ENCODE data around the gene OTUB1.

Gene OTUB1

DNA sequence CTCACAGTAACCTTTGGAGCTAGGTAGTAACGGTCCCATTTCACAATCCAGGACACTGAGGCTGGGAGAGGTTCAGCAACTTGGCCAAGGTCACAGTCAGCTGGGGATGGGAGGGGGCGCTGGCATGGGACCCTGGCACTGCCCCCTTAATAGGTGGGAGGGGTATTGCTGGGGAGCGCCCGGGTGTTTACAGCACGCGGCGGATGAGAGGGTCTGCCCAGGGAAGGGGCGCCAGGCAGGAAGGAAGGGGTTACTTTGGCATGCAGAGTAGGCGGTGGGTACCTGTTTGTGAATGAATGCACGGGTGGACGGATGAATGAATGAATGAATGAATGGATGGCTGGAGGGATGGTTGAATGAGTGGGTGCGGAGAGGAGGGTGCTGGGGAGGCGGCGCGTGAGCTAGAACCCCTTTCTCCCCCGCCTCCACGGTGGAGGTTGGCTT, 48.9 kb downstream of the OTUB1 start:
- H3K4me1 ChIP-seq (ENCODE audit: control insufficient read depth in 2 of 2, insufficient read depth in 1 of 2, low read depth in 1 of 2, low read length in 2 of 2) = peaks cover 12 to 27% of the 10 kb centered on the region in 2 donors
- H3K9me3 ChIP-seq (replicated peaks in 1 of 2; ENCODE audit: control insufficient read depth in 2 of 2, insufficient read depth in 1 of 2, low read depth in 1 of 2, low read length in 2 of 2) = no peaks in the 10 kb centered on the region
- DNase-seq (ENCODE audit: low spot score) = no peak
- H3K23ac ChIP-seq (ENCODE audit: low read depth, low read length, poor library complexity) = no peak overlapping the region
- no peak overlapping the region for H3K27ac ChIP-seq (replicated peaks; ENCODE audit: low read length)
- no CpG with 5 or more reads among the region's 17 CpGs for WGBS, 2 donors (ENCODE audit: extremely low coverage in 2 of 2, insufficient read length in 2 of 2, insufficient replicate concordance in 1 of 2)
- H2BK120ac ChIP-seq (ENCODE audit: low read depth, low read length) = no peak overlapping the region
- H3K18ac ChIP-seq (ENCODE audit: low read length) = peak overlapping the region; percentile 87
- H3K4me3 ChIP-seq (ENCODE audit: low read length in 2 of 2) = peak overlapping the region; percentile 49 to 66
- H3K4ac ChIP-seq (ENCODE audit: low read length) = peak overlapping the region; percentile 76
- H4K91ac ChIP-seq (ENCODE audit: low read depth, low read length, poor library complexity) = no peak overlapping the region
- no peaks in the 10 kb centered on the region for H3K79me1 ChIP-seq (ENCODE audit: low read depth, low read length)
- peak overlapping the region; percentile 47 for H2BK12ac ChIP-seq (ENCODE audit: low read length)
- H3K14ac ChIP-seq (ENCODE audit: low read length) = no peak overlapping the region
- no peaks in the 10 kb centered on the region for H3K36me3 ChIP-seq (replicated peaks in 1 of 2; ENCODE audit: control insufficient read depth in 2 of 2, insufficient read depth in 2 of 2, low read length in 2 of 2)
- H3K27me3 ChIP-seq (ENCODE audit: control insufficient read depth in 3 of 3, insufficient read depth in 3 of 3, low read depth in 1 of 3, low read length in 3 of 3) = peaks cover 11 to 58% (median 36%) of the 10 kb centered on the region in 3 experiments
- H2AK5ac ChIP-seq (ENCODE audit: low read depth, low read length) = peak overlapping the region; percentile 79
- peak overlapping the region; percentile 35 for H2BK5ac ChIP-seq (ENCODE audit: low read length)
- peak overlapping the region; percentile 31 for H3K4me2 ChIP-seq (ENCODE audit: insufficient read depth, low read length, poor library complexity, severe bottlenecking)
- no peak overlapping the region for H2AFZ ChIP-seq (ENCODE audit: low read length)
- H3K9ac ChIP-seq (ENCODE audit: low read depth, low read length, poor library complexity) = peak overlapping the region; percentile 21
- H2BK15ac ChIP-seq (ENCODE audit: low read length) = peak overlapping the region; percentile 21
- H4K8ac ChIP-seq (ENCODE audit: low read depth, low read length) = peak overlapping the region; percentile 48

GRCh38 chr11:64035576-64035975, 49.3 kb downstream of the OTUB1 start, which contains the start of gene FLRT1:
TSS of gene FLRT1 (plus strand) at chr11:64035931. CDS start at chr11:64116268, 80,337 bp downstream.
- WGBS, 2 donors (ENCODE audit: extremely low coverage in 2 of 2, insufficient read length in 2 of 2, insufficient replicate concordance in 1 of 2) = no CpG with 5 or more reads among the region's 64 CpGs
- Histone ChIP-seq H3K23ac (ENCODE audit: low read depth, low read length, poor library complexity) (peak within 1 kb of the TSS; percentile 65), H3K27ac (replicated peaks; ENCODE audit: low read length) (no peak within 1 kb of the TSS), H3K14ac (ENCODE audit: low read length) (peak within 1 kb of the TSS; percentile 38), H4K8ac (ENCODE audit: low read depth, low read length) (peak within 1 kb of the TSS; percentile 48), H3K36me3 (replicated peaks in 1 of 2; ENCODE audit: control insufficient read depth in 2 of 2, insufficient read depth in 2 of 2, low read length in 2 of 2) (no peaks in the 10 kb centered on the region), H3K9me3 (replicated peaks in 1 of 2; ENCODE audit: control insufficient read depth in 2 of 2, insufficient read depth in 1 of 2, low read depth in 1 of 2, low read length in 2 of 2) (no peaks in the 10 kb centered on the region), H3K4ac (ENCODE audit: low read length) (peak within 1 kb of the TSS; percentile 76), H3K27me3 (ENCODE audit: control insufficient read depth in 3 of 3, insufficient read depth in 3 of 3, low read depth in 1 of 3, low read length in 3 of 3) (peaks cover 11 to 58% (median 36%) of the 10 kb centered on the region in 3 experiments), H2BK15ac (ENCODE audit: low read length) (peak within 1 kb of the TSS; percentile 93), H2BK120ac (ENCODE audit: low read depth, low read length) (peak within 1 kb of the TSS; percentile 61), H3K4me1 (ENCODE audit: control insufficient read depth in 2 of 2, insufficient read depth in 1 of 2, low read depth in 1 of 2, low read length in 2 of 2) (peaks cover 10 to 27% of the 10 kb centered on the region in 2 donors), H3K18ac (ENCODE audit: low read length) (peak within 1 kb of the TSS; percentile 90), H4K91ac (ENCODE audit: low read depth, low read length, poor library complexity) (no peak within 1 kb of the TSS), H3K4me2 (ENCODE audit: insufficient read depth, low read length, poor library complexity, severe bottlenecking) (peak within 1 kb of the TSS; percentile 99), H2BK12ac (ENCODE audit: low read length) (peak within 1 kb of the TSS; percentile 73), H2AK5ac (ENCODE audit: low read depth, low read length) (peak within 1 kb of the TSS; percentile 96), H3K9ac (ENCODE audit: low read depth, low read length, poor library complexity) (peak within 1 kb of the TSS; percentile 84), H3K4me3 (ENCODE audit: low read length in 2 of 2) (peak within 1 kb of the TSS; percentile 49 to 75), H3K79me1 (ENCODE audit: low read depth, low read length) (no peaks in the 10 kb centered on the region), H2BK5ac (ENCODE audit: low read length) (peak within 1 kb of the TSS; percentile 75), H2AFZ (ENCODE audit: low read length) (peak within 1 kb of the TSS; percentile 88)
- DNase-seq (ENCODE audit: low spot score) = no peak

DNA sequence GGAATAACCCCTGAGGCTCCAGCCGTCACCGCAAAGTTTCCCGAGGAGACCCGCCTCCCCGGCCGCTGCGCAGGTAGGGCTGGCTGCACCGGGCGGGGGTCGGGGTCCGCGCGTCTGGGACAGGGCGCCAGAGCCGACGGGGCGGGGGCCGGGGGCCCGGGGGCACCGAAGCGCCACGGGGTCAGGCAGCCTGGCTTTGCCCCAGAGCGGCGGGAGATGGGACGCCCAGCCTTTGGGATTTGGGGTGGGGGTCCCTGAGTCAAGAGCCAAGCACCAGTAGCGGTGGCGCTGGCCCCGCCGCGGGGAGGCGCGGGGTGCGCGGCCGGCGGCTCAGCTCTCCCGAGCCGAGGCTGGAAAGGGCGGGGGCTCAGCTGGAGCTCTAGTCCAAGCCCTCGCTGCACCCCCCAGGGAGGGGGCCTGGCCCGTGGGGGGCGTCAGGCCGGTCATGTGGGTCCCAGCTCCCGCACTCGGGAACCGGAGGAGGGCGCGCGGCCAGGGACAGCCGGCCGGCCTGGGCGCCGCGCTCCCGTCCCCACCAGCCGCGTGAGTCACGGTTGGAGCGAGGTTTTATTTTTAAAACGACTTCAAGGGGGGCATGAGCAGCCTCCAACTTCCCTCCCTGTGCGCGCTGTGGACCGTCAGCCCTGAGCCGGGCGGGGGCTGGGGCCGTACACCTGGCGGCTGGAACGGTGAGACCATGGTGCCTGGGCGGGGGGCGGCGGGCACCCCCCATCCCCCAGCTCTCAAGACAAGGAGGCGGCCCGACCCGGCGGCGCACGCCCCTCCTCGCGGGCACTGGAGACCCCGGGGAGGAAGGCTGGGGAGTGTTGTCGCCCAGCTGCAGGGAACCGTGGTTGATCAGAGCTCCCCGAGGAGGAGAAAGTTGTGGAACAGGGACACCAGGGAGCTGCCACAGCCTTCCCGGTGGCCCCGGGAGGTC, 50.1 kb downstream of the OTUB1 start:
- Histone ChIP-seq H3K4me3 (ENCODE audit: low read length in 2 of 2) (peak overlapping the region; percentile 49 to 75), H3K79me1 (ENCODE audit: low read depth, low read length) (no peaks in the 10 kb centered on the region), H2BK5ac (ENCODE audit: low read length) (peak overlapping the region; percentile 75), H3K27me3 (ENCODE audit: control insufficient read depth in 3 of 3, insufficient read depth in 3 of 3, low read depth in 1 of 3, low read length in 3 of 3) (peaks cover 11 to 58% (median 36%) of the 10 kb centered on the region in 3 experiments), H2BK12ac (ENCODE audit: low read length) (peak overlapping the region; percentile 73), H4K91ac (ENCODE audit: low read depth, low read length, poor library complexity) (no peak overlapping the region), H3K9me3 (replicated peaks in 1 of 2; ENCODE audit: control insufficient read depth in 2 of 2, insufficient read depth in 1 of 2, low read depth in 1 of 2, low read length in 2 of 2) (no peaks in the 10 kb centered on the region), H2AK5ac (ENCODE audit: low read depth, low read length) (peak overlapping the region; percentile 96), H3K4me1 (ENCODE audit: control insufficient read depth in 2 of 2, insufficient read depth in 1 of 2, low read depth in 1 of 2, low read length in 2 of 2) (peaks cover 13 to 33% of the 10 kb centered on the region in 2 donors), H3K23ac (ENCODE audit: low read depth, low read length, poor library complexity) (peak overlapping the region; percentile 65), H3K4me2 (ENCODE audit: insufficient read depth, low read length, poor library complexity, severe bottlenecking) (peak overlapping the region; percentile 99), H3K27ac (replicated peaks; ENCODE audit: low read length) (no peak overlapping the region), H2BK120ac (ENCODE audit: low read depth, low read length) (peak overlapping the region; percentile 61), H3K14ac (ENCODE audit: low read length) (peak overlapping the region; percentile 38), H3K36me3 (replicated peaks in 1 of 2; ENCODE audit: control insufficient read depth in 2 of 2, insufficient read depth in 2 of 2, low read length in 2 of 2) (no peaks in the 10 kb centered on the region), H3K9ac (ENCODE audit: low read depth, low read length, poor library complexity) (peak overlapping the region; percentile 84), H3K4ac (ENCODE audit: low read length) (no peak overlapping the region), H3K18ac (ENCODE audit: low read length) (peak overlapping the region; percentile 90), H4K8ac (ENCODE audit: low read depth, low read length) (no peak overlapping the region), H2AFZ (ENCODE audit: low read length) (peak overlapping the region; percentile 88), H2BK15ac (ENCODE audit: low read length) (peak overlapping the region; percentile 85)
- WGBS, 2 donors (ENCODE audit: extremely low coverage in 2 of 2, insufficient read length in 2 of 2, insufficient replicate concordance in 1 of 2) = no CpG with 5 or more reads among the region's 85 CpGs
- DNase-seq (ENCODE audit: low spot score) = no peak
